ENCODE results near the gene NOL7. TPM values are rescaled to one million over a fixed set of nuclear protein-coding genes. Genes with fewer than 3 reads are reported as not detected.

Gene NOL7
- total and polyA plus RNA-seq, 2 of the 13 experiments (the other 11 are each of a cell fraction or from before 2014, with no cell fraction given) = 37.8 to 186 TPM

DNA sequence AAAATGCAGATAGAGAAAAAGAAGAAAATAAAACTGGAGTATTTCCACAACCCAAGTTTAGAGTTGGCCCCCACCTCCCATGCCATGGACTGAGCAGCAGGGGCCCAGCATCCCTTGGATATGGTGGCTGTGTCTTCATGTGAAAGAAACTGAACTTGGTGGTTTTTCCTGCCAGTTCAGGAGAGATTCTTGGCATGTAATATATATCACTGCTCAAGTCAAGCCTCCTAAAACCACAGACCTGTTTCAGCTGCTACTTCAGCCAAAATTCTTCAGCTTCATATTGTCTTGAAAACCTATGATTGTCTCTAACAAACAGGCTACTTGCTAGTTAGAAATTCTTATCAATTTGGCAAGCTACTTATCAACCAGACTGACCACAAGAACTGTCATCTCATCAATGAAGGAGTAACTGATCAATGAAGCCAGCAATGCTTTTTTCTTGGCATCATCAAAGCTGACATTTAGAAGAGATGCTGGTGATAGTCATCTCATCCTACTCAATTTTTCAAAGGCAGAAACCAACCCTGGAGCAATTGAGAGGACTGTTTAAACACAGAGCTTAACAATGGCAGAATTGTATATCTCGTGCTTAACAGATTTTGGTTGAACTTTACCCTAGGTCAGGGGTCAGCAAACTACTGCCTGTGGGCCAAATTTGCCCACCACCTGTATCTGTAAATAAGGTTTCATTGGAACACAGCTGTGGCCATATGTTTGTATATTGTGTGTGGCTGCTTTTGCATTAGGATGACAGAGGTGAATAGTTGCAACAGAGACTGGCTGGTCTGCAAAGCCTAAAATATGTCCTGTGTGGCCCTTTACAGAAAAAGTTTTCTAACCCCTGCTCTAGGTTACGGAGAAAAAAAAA lies 10.4 kb upstream of the NOL7 start (continued):
- no peak; the same call in 1 of the 2 replicates for TF ChIP-seq MTA1 (CRISPR knock-in tag; IDR thresholded peaks at IDR 0.05; ENCODE audit: borderline replicate concordance)
- no peak for TF ChIP-seq ZBTB10 (CRISPR knock-in tag; IDR thresholded peaks at IDR 0.05; ENCODE audit: borderline replicate concordance)
- peak; percentile 98 for TF ChIP-seq TFAP4 (IDR thresholded peaks at IDR 0.05; ENCODE audit: borderline replicate concordance, low read depth)
- TF ChIP-seq NKX3-1 (CRISPR knock-in tag; IDR thresholded peaks at IDR 0.05) = peak; percentile 97
- TF ChIP-seq, protein P1, sequence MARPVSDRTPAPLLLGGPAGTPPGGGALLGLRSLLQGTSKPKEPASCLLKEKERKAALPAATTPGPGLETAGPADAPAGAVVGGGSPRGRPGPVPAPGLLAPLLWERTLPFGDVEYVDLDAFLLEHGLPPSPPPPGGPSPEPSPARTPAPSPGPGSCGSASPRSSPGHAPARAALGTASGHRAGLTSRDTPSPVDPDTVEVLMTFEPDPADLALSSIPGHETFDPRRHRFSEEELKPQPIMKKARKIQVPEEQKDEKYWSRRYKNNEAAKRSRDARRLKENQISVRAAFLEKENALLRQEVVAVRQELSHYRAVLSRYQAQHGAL (CRISPR knock-in tag; IDR thresholded peaks at IDR 0.05; ENCODE audit: not compliant biosample characterization) = no peak
- TF ChIP-seq PHF20 (CRISPR knock-in tag; IDR thresholded peaks at IDR 0.05) = no peak
- no peak for TF ChIP-seq NR1H2 (CRISPR knock-in tag; IDR thresholded peaks at IDR 0.05; ENCODE audit: borderline replicate concordance, low read depth)
- peak; percentile 92 for TF ChIP-seq RFXAP (CRISPR knock-in tag; IDR thresholded peaks at IDR 0.05; ENCODE audit: borderline replicate concordance)
- no peak for TF ChIP-seq GTF2F1 (IDR thresholded peaks at IDR 0.05; ENCODE audit: low read length)
- peak; percentile 52; the same call in 1 of the 2 replicates for TF ChIP-seq ZNF577 (CRISPR knock-in tag; IDR thresholded peaks at IDR 0.05; ENCODE audit: borderline replicate concordance, low read depth)
- peak; percentile 80; the same call in 1 of the 2 replicates for TF ChIP-seq ZNF747 (CRISPR knock-in tag; IDR thresholded peaks at IDR 0.05; ENCODE audit: borderline replicate concordance)
- TF ChIP-seq, protein P2, sequence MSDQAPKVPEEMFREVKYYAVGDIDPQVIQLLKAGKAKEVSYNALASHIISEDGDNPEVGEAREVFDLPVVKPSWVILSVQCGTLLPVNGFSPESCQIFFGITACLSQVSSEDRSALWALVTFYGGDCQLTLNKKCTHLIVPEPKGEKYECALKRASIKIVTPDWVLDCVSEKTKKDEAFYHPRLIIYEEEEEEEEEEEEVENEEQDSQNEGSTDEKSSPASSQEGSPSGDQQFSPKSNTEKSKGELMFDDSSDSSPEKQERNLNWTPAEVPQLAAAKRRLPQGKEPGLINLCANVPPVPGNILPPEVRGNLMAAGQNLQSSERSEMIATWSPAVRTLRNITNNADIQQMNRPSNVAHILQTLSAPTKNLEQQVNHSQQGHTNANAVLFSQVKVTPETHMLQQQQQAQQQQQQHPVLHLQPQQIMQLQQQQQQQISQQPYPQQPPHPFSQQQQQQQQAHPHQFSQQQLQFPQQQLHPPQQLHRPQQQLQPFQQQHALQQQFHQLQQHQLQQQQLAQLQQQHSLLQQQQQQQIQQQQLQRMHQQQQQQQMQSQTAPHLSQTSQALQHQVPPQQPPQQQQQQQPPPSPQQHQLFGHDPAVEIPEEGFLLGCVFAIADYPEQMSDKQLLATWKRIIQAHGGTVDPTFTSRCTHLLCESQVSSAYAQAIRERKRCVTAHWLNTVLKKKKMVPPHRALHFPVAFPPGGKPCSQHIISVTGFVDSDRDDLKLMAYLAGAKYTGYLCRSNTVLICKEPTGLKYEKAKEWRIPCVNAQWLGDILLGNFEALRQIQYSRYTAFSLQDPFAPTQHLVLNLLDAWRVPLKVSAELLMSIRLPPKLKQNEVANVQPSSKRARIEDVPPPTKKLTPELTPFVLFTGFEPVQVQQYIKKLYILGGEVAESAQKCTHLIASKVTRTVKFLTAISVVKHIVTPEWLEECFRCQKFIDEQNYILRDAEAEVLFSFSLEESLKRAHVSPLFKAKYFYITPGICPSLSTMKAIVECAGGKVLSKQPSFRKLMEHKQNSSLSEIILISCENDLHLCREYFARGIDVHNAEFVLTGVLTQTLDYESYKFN (CRISPR knock-in tag; conservative IDR thresholded peaks at IDR 0.05) = peak; percentile 99
- no peak for TF ChIP-seq SMARCE1 (IDR thresholded peaks at IDR 0.05; ENCODE audit: borderline replicate concordance)
- no peak for TF ChIP-seq SUZ12 (IDR thresholded peaks at IDR 0.05; ENCODE audit: low read depth, low read length)
- TF ChIP-seq HBP1 (CRISPR knock-in tag; IDR thresholded peaks at IDR 0.05; ENCODE audit: low read depth) = peak; percentile 69; the same call in 1 of the 2 replicates
- TF ChIP-seq MATR3 (CRISPR knock-in tag; IDR thresholded peaks at IDR 0.05) = no peak
- TF ChIP-seq ZNF782 (CRISPR knock-in tag; IDR thresholded peaks at IDR 0.05; ENCODE audit: borderline replicate concordance) = no peak; the same call in 1 of the 2 replicates
- TF ChIP-seq ZNF772 (CRISPR knock-in tag; IDR thresholded peaks at IDR 0.05) = peak; percentile 72; the same call in 1 of the 2 replicates
